Measurements from ENCODE around the gene AGRP. TPM values are rescaled to one million over a fixed set of nuclear protein-coding genes. Genes with fewer than 3 reads are reported as not detected.

The AGRP gene, protein sequence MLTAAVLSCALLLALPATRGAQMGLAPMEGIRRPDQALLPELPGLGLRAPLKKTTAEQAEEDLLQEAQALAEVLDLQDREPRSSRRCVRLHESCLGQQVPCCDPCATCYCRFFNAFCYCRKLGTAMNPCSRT
- not detected in 2 replicates for total RNA-seq (2021)
- long read RNA-seq = 0 reads

DNA sequence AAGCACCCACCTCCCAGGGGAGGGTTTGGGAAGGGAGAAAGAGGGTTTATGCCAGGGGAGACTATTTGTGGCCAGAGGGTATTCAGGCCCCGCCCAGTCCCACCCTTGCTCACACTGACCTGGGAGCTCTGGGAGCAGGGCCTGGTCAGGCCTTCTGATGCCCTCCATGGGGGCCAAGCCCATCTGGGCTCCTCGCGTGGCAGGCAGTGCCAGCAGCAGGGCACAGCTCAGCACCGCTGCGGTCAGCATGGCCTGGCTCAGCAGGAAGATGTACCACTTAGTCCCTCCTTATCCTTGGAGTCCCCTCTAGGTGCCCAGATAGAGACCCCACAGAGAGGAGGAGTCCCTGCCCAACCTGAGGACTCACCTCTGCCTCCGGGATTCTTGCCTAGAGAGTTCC, at the start of gene AGRP:
TSS of gene AGRP (minus strand) at position 398 of the 400 bp plus-strand sequence. CDS start at position 249, 149 bp downstream.
- H3K27me3 ChIP-seq (ENCODE audit: insufficient read depth, low read length) = peaks cover 23% of the 10 kb centered on the region; the same call in 1 of the 2 replicates
- H3K79me1 ChIP-seq (ENCODE audit: insufficient read depth, low read depth, low read length, poor library complexity, severe bottlenecking) = no peaks in the 10 kb centered on the region
- H3K9me3 ChIP-seq (ENCODE audit: control insufficient read depth, low read depth, low read length) = no peaks in the 10 kb centered on the region
- no peak within 1 kb of the TSS for H2BK5ac ChIP-seq (ENCODE audit: insufficient read length, low read length)
- no peaks in the 10 kb centered on the region for H4K20me1 ChIP-seq (ENCODE audit: control insufficient read depth, insufficient read depth, insufficient read length)
- TF ChIP-seq, protein P1, sequence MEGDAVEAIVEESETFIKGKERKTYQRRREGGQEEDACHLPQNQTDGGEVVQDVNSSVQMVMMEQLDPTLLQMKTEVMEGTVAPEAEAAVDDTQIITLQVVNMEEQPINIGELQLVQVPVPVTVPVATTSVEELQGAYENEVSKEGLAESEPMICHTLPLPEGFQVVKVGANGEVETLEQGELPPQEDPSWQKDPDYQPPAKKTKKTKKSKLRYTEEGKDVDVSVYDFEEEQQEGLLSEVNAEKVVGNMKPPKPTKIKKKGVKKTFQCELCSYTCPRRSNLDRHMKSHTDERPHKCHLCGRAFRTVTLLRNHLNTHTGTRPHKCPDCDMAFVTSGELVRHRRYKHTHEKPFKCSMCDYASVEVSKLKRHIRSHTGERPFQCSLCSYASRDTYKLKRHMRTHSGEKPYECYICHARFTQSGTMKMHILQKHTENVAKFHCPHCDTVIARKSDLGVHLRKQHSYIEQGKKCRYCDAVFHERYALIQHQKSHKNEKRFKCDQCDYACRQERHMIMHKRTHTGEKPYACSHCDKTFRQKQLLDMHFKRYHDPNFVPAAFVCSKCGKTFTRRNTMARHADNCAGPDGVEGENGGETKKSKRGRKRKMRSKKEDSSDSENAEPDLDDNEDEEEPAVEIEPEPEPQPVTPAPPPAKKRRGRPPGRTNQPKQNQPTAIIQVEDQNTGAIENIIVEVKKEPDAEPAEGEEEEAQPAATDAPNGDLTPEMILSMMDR (conservative IDR thresholded peaks at IDR 0.05) = no peak
- DNase-seq = no peak
- H3K23me2 ChIP-seq (ENCODE audit: insufficient read length, low read depth, low read length, poor library complexity, severe bottlenecking) = peaks cover 6% of the 10 kb centered on the region
- no peaks in the 10 kb centered on the region; the same call in 1 of the 2 replicates for H3K4me1 ChIP-seq (ENCODE audit: insufficient read depth, low read length)
- H4K5ac ChIP-seq (ENCODE audit: insufficient read length, low read depth, low read length) = no peak within 1 kb of the TSS
- Mint-ChIP-seq H3K36me3 (ENCODE audit: insufficient read depth in 1 of 3, low read depth in 3 of 3) (no peaks in the 10 kb centered on the region), H3K27ac (peak within 1 kb of the TSS in 1 of 3 experiments; percentile 83; a peak in 1 of 7 replicates), H3K9me3 (no peaks in the 10 kb centered on the region), H3K4me3 (no peak within 1 kb of the TSS; a peak in 2 of 5 replicates), H3K4me1 (peaks cover 9% of the 10 kb centered on the region in 2 experiments), H3K27me3 (ENCODE audit: low read depth) (peaks cover 37% of the 10 kb centered on the region)
- H3K4me2 ChIP-seq (ENCODE audit: insufficient read depth, insufficient read length, low read length) = no peak within 1 kb of the TSS
- no peak within 1 kb of the TSS for H2AK5ac ChIP-seq (ENCODE audit: insufficient read length, low read length)
- H2BK20ac ChIP-seq (ENCODE audit: low read depth, low read length, poor library complexity, severe bottlenecking) = no peak within 1 kb of the TSS
- peaks cover 1% of the 10 kb centered on the region; the same call in 1 of the 2 replicates for H3K79me2 ChIP-seq (ENCODE audit: insufficient read depth, low read length)
- H3K4ac ChIP-seq (ENCODE audit: low read depth, low read length) = no peak within 1 kb of the TSS
- no peak within 1 kb of the TSS for H2AFZ ChIP-seq (ENCODE audit: low read length)
- H3K9ac ChIP-seq (ENCODE audit: extremely low read depth, insufficient read length, low read length) = no peak within 1 kb of the TSS
- H4K91ac ChIP-seq (ENCODE audit: insufficient read length, low read depth, low read length) = no peak within 1 kb of the TSS
- no peak within 1 kb of the TSS for H3T11ph ChIP-seq (ENCODE audit: low read length)
- H2BK15ac ChIP-seq (ENCODE audit: low read depth, low read length) = no peak within 1 kb of the TSS
- no peak within 1 kb of the TSS for H4K8ac ChIP-seq (replicated peaks; ENCODE audit: insufficient read length, low read depth, low read length)
- no CpG with 5 or more reads among the region's 6 CpGs for WGBS (ENCODE audit: extremely low coverage, insufficient read length, low lambda C conversion rate)
- H2BK12ac ChIP-seq (ENCODE audit: insufficient read length, low read depth, low read length) = no peak within 1 kb of the TSS
- no peak within 1 kb of the TSS for H3K23ac ChIP-seq (ENCODE audit: insufficient read length, low read depth, low read length)
- H3K56ac ChIP-seq (ENCODE audit: insufficient read length, low read depth, low read length) = no peak within 1 kb of the TSS
- H2BK120ac ChIP-seq (ENCODE audit: low read depth, low read length, poor library complexity, severe bottlenecking) = no peak within 1 kb of the TSS
- H3K18ac ChIP-seq (ENCODE audit: insufficient read length, low read depth, low read length) = no peak within 1 kb of the TSS
- H3K27ac ChIP-seq (ENCODE audit: insufficient read length, low read depth, low read length) = no peak within 1 kb of the TSS
- no peak within 1 kb of the TSS for H3K14ac ChIP-seq (ENCODE audit: insufficient read depth, low read length)
